Stimulated activated naive CD8-positive, alpha-beta T cell treated with anti-CD3 and anti-CD28 coated beads, Interleukin-15, amount 100 ng/mL, for 72 hours (primary cell): Measurements from ENCODE around the gene LASP1NB.
"Not testable (repeated sequence)": the region's sequence is repeated elsewhere in the genome, so short reads cannot be mapped to it uniquely, and the experiment has no call there.

Experiments
- ATAC-seq: fragments of 150-1000 bp; cut with Tn5 transposase; 2 replicates; pipeline ENCODE4 v1.10.0; 2021; ENCODE audit warnings: mild to moderate bottlenecking, moderate library complexity
- DNase-seq, 2 donors: peaks; one replicate each; pipeline ENCODE4 v3.0.0; 2021 to 2022
- H3K27ac Mint-ChIP-seq, 2 donors: one replicate each; pipeline ENCODE4 v1.8.0; 2022; ENCODE audit warnings: mild to moderate bottlenecking in 2 of 2, mixed read lengths in 2 of 2, moderate library complexity in 2 of 2
- H3K27me3 Mint-ChIP-seq: one replicate; pipeline ENCODE4 v1.8.0; 2022; ENCODE audit warnings: mixed read lengths
- H3K4me1 Mint-ChIP-seq: one replicate; pipeline ENCODE4 v1.8.0; 2022; ENCODE audit warnings: mild to moderate bottlenecking, mixed read lengths
- H3K4me3 Mint-ChIP-seq, 2 donors: one replicate each; pipeline ENCODE4 v1.8.0; 2022; ENCODE audit warnings: mild to moderate bottlenecking in 2 of 2, mixed read lengths in 2 of 2, moderate library complexity in 1 of 2
- H3K9me3 Mint-ChIP-seq, 2 donors: one replicate each; pipeline ENCODE4 v1.8.0; 2022; ENCODE audit warnings: mixed read lengths in 2 of 2

The LASP1NB gene

GRCh38 chr17:38906460-38907228 lies 18.8 kb upstream of the LASP1NB start:
- peak overlapping the region in 1 of 2 donors; percentile 52 for H3K27ac Mint-ChIP-seq
- no peak overlapping the region for H3K4me3 Mint-ChIP-seq
- H3K4me1 Mint-ChIP-seq, result peaks cover 59% of the 10 kb centered on the region
- H3K27me3 Mint-ChIP-seq, result no peaks in the 10 kb centered on the region
- no peaks in the 10 kb centered on the region for H3K9me3 Mint-ChIP-seq
- ATAC-seq (no peak), DNase-seq (no peak)

- Mint-ChIP-seq H3K4me1 (peaks cover 62% of the 10 kb centered on the region), H3K27me3 (no peaks in the 10 kb centered on the region), H3K4me3 (no peak overlapping the region), H3K9me3 (no peaks in the 10 kb centered on the region), H3K27ac (peak overlapping the region; percentile 15 to 55)
- DNase-seq (no peak), ATAC-seq (peak; percentile 15)
Observed at GRCh38 chr17:38907930-38908675, 17.3 kb upstream of the LASP1NB start.

GRCh38 chr17:38908676-38909181 lies 16.7 kb upstream of the LASP1NB start:
- Mint-ChIP-seq H3K27me3 (no peaks in the 10 kb centered on the region), H3K4me1 (peaks cover 56% of the 10 kb centered on the region), H3K4me3 (no peak overlapping the region), H3K9me3 (no peaks in the 10 kb centered on the region), H3K27ac (no peak overlapping the region)
- no peak for DNase-seq
- ATAC-seq, result peak; percentile 66

GRCh38 chr17:38910325-38910724 lies 15.1 kb upstream of the LASP1NB start:
- Mint-ChIP-seq H3K9me3 (no peaks in the 10 kb centered on the region), H3K4me1 (peaks cover 66% of the 10 kb centered on the region), H3K27ac (no peak overlapping the region), H3K27me3 (no peaks in the 10 kb centered on the region), H3K4me3 (no peak overlapping the region)
- DNase-seq, result no peak
- no peak for ATAC-seq

GRCh38 chr17:38911081-38911730 lies 14.2 kb upstream of the LASP1NB start:
- Mint-ChIP-seq H3K4me3 (no peak overlapping the region), H3K27ac (peak overlapping the region in 1 of 2 donors; percentile 57), H3K4me1 (peaks cover 66% of the 10 kb centered on the region), H3K27me3 (no peaks in the 10 kb centered on the region), H3K9me3 (no peaks in the 10 kb centered on the region)
- no peak for DNase-seq
- no peak for ATAC-seq

GRCh38 chr17:38911731-38912081 lies 13.7 kb upstream of the LASP1NB start:
- peaks cover 62% of the 10 kb centered on the region for H3K4me1 Mint-ChIP-seq
- not testable (repeated sequence) for ATAC-seq, H3K4me3 Mint-ChIP-seq, H3K27me3 Mint-ChIP-seq, DNase-seq, H3K9me3 Mint-ChIP-seq
- peak overlapping the region in 1 of 2 donors; percentile 57 for H3K27ac Mint-ChIP-seq

GRCh38 chr17:38912221-38912813 lies 13.1 kb upstream of the LASP1NB start:
- Mint-ChIP-seq H3K4me1 (peaks cover 56% of the 10 kb centered on the region), H3K9me3 (no peaks in the 10 kb centered on the region), H3K27me3 (no peaks in the 10 kb centered on the region), H3K27ac (peak overlapping the region; percentile 63 to 96), H3K4me3 (peak overlapping the region in 1 of 2 donors; percentile 9)
- no peak for DNase-seq
- peak; percentile 42 for ATAC-seq

GRCh38 chr17:38914741-38915638 lies 10.4 kb upstream of the LASP1NB start:
- H3K4me3 Mint-ChIP-seq, result no peak overlapping the region
- peak overlapping the region in 1 of 2 donors; percentile 95 for H3K27ac Mint-ChIP-seq
- ATAC-seq, result no peak
- H3K9me3 Mint-ChIP-seq, result no peaks in the 10 kb centered on the region
- peaks cover 52% of the 10 kb centered on the region for H3K4me1 Mint-ChIP-seq
- H3K27me3 Mint-ChIP-seq, result no peaks in the 10 kb centered on the region
- no peak for DNase-seq

- Mint-ChIP-seq H3K27me3 (no peaks in the 10 kb centered on the region), H3K27ac (no peak overlapping the region), H3K4me1 (peaks cover 58% of the 10 kb centered on the region), H3K4me3 (no peak overlapping the region), H3K9me3 (no peaks in the 10 kb centered on the region)
- DNase-seq (no peak), ATAC-seq (no peak)
Observed at GRCh38 chr17:38915639-38915995, 9.8 kb upstream of the LASP1NB start.

- Mint-ChIP-seq H3K27ac (peak overlapping the region in 1 of 2 donors; percentile 8), H3K4me1 (peaks cover 70% of the 10 kb centered on the region), H3K27me3 (no peaks in the 10 kb centered on the region), H3K9me3 (no peaks in the 10 kb centered on the region), H3K4me3 (no peak overlapping the region)
- DNase-seq, result peak in 1 of 2 donors; percentile 5
- no peak for ATAC-seq
Observed at GRCh38 chr17:38916771-38917170, 8.6 kb upstream of the LASP1NB start.

GRCh38 chr17:38917259-38917658 lies 8.2 kb upstream of the LASP1NB start:
- Mint-ChIP-seq H3K4me1 (peaks cover 70% of the 10 kb centered on the region), H3K27ac (peak overlapping the region in 1 of 2 donors; percentile 8), H3K4me3 (no peak overlapping the region), H3K9me3 (no peaks in the 10 kb centered on the region), H3K27me3 (no peaks in the 10 kb centered on the region)
- no peak for ATAC-seq
- DNase-seq, result peak in 1 of 2 donors; percentile 1

GRCh38 chr17:38918129-38918913 lies 7.1 kb upstream of the LASP1NB start:
- Mint-ChIP-seq H3K4me1 (peaks cover 63% of the 10 kb centered on the region), H3K27me3 (no peaks in the 10 kb centered on the region), H3K27ac (no peak overlapping the region), H3K4me3 (no peak overlapping the region), H3K9me3 (no peaks in the 10 kb centered on the region)
- DNase-seq (peak in 1 of 2 donors; percentile 8), ATAC-seq (no peak)

- Mint-ChIP-seq H3K27me3 (no peaks in the 10 kb centered on the region), H3K4me3 (no peak overlapping the region), H3K27ac (no peak overlapping the region), H3K9me3 (no peaks in the 10 kb centered on the region), H3K4me1 (peaks cover 68% of the 10 kb centered on the region)
- DNase-seq (peak in 1 of 2 donors; percentile 1), ATAC-seq (no peak)
Observed at GRCh38 chr17:38918916-38919315, 6.5 kb upstream of the LASP1NB start.
